Neural cell (in vitro differentiated cells): Measurements from ENCODE around the gene PTGFR. TPM values are rescaled to one million over a fixed set of nuclear protein-coding genes. Genes with fewer than 3 reads are reported as not detected.

Source experiments
- H2AFZ ChIP-seq: fragments of 200-600, 300-800 bp; sonication (generic), shearing (Covaris generic); 2 replicates; pipeline ENCODE4 v1.6.0; 2014; ENCODE audit warnings: low read depth, mild to moderate bottlenecking, antibody characterized with exemption, low read length, moderate library complexity
- H3F3A ChIP-seq: fragments of 200-600 bp; shearing (Covaris generic); 2 replicates; pipeline ENCODE4 v1.6.1; 2016; ENCODE audit warnings: mild to moderate bottlenecking, moderate library complexity, mixed read lengths, antibody characterized with exemption, low read length; ENCODE audit not compliant: insufficient read depth, poor library complexity, severe bottlenecking
- H3K27ac ChIP-seq: fragments of 200-600, 300-800 bp; sonication (generic), shearing (Covaris generic); 2 replicates; pipeline ENCODE4 v1.5.1; 2014; ENCODE audit warnings: mild to moderate bottlenecking, low read length, moderate library complexity
- H3K27me3 ChIP-seq: fragments of 300-800, 200-600 bp; sonication (generic), shearing (Covaris generic); 2 replicates; pipeline ENCODE4 v1.6.0; 2014; ENCODE audit warnings: mild to moderate bottlenecking, low read depth, low read length, moderate library complexity; ENCODE audit not compliant: insufficient read depth
- H3K36me3 ChIP-seq: fragments of 300-800, 200-600 bp; sonication (generic), shearing (Covaris generic); 2 replicates; pipeline ENCODE4 v1.5.1; 2014; ENCODE audit warnings: mild to moderate bottlenecking, antibody characterized with exemption, low read length, moderate library complexity; ENCODE audit not compliant: insufficient read depth
- H3K4me2 ChIP-seq: fragments of 300-800, 200-600 bp; sonication (generic), shearing (Covaris generic); 2 replicates; pipeline ENCODE4 v1.6.0; 2014; ENCODE audit warnings: mild to moderate bottlenecking, low read length
- H3K4me3 ChIP-seq: fragments of 300-800, 200-600 bp; sonication (generic), shearing (Covaris generic); 2 replicates; pipeline ENCODE4 v1.5.1; 2014; ENCODE audit warnings: mild to moderate bottlenecking, low read length, moderate library complexity
- H3K79me2 ChIP-seq: fragments of 200-600 bp; shearing (Covaris generic); replicated peaks from 2 replicates; pipeline ENCODE4 v1.6.0; 2014; ENCODE audit warnings: mild to moderate bottlenecking, low read length, moderate library complexity; ENCODE audit not compliant: insufficient read depth
- H3K9ac ChIP-seq: fragments of 300-800, 200-600 bp; sonication (generic), shearing (Covaris generic); 2 replicates; pipeline ENCODE4 v1.6.1; 2016; ENCODE audit warnings: mild to moderate bottlenecking, low read length, mixed read lengths
- H3K9me2 ChIP-seq: fragments of 200-600 bp; shearing (Covaris generic); 2 replicates; pipeline ENCODE4 v1.6.1; 2016; ENCODE audit warnings: mild to moderate bottlenecking, low read length, mixed read lengths; ENCODE audit not compliant: insufficient read depth
- H3K9me3 ChIP-seq: fragments of 200-600, 300-800 bp; sonication (generic), shearing (Covaris generic); 2 replicates; pipeline ENCODE4 v1.6.1; 2016; ENCODE audit warnings: mild to moderate bottlenecking, mixed run types, low read length, moderate library complexity, mixed read lengths
- H4K20me1 ChIP-seq: fragments of 200-600 bp; shearing (Covaris generic); 2 replicates; pipeline ENCODE4 v1.6.1; 2016; ENCODE audit warnings: mild to moderate bottlenecking, mixed run types; ENCODE audit not compliant: insufficient read depth
- EP300 ChIP-seq: fragments of 450-650 bp; conservative IDR thresholded peaks from 2 replicates; pipeline ENCODE4 v1.6.1; 2014; ENCODE audit warnings: antibody characterized with exemption, mild to moderate bottlenecking, moderate library complexity; ENCODE audit not compliant: poor library complexity, severe bottlenecking
- EZH2 ChIP-seq: fragments of 200-600, 300-800 bp; shearing (Covaris generic), sonication (generic); IDR thresholded peaks from 2 replicates; pipeline ENCODE4 v1.6.1; 2014; ENCODE audit warnings: antibody characterized with exemption, low read length, borderline replicate concordance, mild to moderate bottlenecking; ENCODE audit not compliant: insufficient read depth, poor library complexity, severe bottlenecking
- MXI1 ChIP-seq: fragments of 450-650 bp; conservative IDR thresholded peaks from 2 replicates; pipeline ENCODE4 v1.6.1; 2014; ENCODE audit warnings: antibody characterized with exemption, mild to moderate bottlenecking; ENCODE audit not compliant: poor library complexity, severe bottlenecking
- POLR2AphosphoS5 ChIP-seq: IDR thresholded peaks from 2 replicates; pipeline ENCODE4 v1.6.1; 2012
- RAD21 ChIP-seq: fragments of 450-650 bp; conservative IDR thresholded peaks from 2 replicates; pipeline ENCODE4 v1.6.1; 2014; ENCODE audit warnings: antibody characterized with exemption, mild to moderate bottlenecking, moderate library complexity
- SMC3 ChIP-seq: fragments of 450-650 bp; conservative IDR thresholded peaks from 2 replicates; pipeline ENCODE4 v1.6.1; 2014; ENCODE audit warnings: antibody characterized with exemption, mild to moderate bottlenecking, moderate library complexity; ENCODE audit not compliant: poor library complexity
- TAF1 ChIP-seq: IDR thresholded peaks from 2 replicates; pipeline ENCODE4 v1.6.1; 2012; ENCODE audit warnings: low read depth
- polyA plus RNA-seq: library from polyadenylated mRNA; depleted of rRNA; stranded (reverse); fragments of >200 nt; gene quantifications from 2 replicates; pipeline ENCODE4 v1.2.3, GENCODE V29; 2014
- TF ChIP-seq, protein P1 (sequence below): fragments of 450-650 bp; IDR thresholded peaks from 2 replicates; pipeline ENCODE4 v1.5.1; 2014; ENCODE audit warnings: antibody characterized with exemption, mild to moderate bottlenecking, moderate library complexity; ENCODE audit not compliant: poor library complexity, severe bottlenecking
- TF ChIP-seq, protein P2 (sequence below): IDR thresholded peaks from 2 replicates; pipeline ENCODE4 v1.6.1; 2012; ENCODE audit warnings: borderline replicate concordance

PTGFR gene
- polyA plus RNA-seq, 1 donor from 2014 or later = 0.54 TPM

DNA sequence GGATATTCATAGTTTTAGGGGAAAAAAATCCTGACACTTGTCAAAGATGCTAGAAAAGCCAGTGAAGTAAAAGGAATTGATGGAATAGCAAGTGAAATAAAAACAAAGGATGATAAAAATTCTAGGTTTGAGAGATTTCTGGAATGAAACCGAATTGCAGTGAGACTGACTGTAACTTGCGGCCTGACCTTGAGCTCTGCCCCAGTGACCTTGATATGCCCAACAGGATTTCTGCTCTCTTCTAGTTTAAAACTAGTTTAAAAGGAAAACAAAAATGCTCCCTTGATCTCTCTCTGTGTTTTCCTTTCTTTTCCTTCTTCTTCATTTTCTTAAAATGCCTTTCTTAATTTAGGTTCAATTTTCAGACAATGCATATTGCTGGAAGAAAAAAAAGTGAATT lies 74.6 kb downstream of the PTGFR start:
- no peak overlapping the region for H2AFZ ChIP-seq
- H3K9ac ChIP-seq = no peak overlapping the region
- no peaks in the 10 kb centered on the region for H3K9me2 ChIP-seq
- no peaks in the 10 kb centered on the region for H3K9me3 ChIP-seq
- H3K4me3 ChIP-seq = no peak overlapping the region
- no peaks in the 10 kb centered on the region for H3K79me2 ChIP-seq
- no peaks in the 10 kb centered on the region for H3F3A ChIP-seq
- no peaks in the 10 kb centered on the region for H3K27me3 ChIP-seq
- no peak overlapping the region for H3K27ac ChIP-seq
- no peak for TF ChIP-seq SMC3
- no peak for TF ChIP-seq POLR2AphosphoS5
- TF ChIP-seq EP300 = no peak
- TF ChIP-seq EZH2 = no peak
- no peak for TF ChIP-seq RAD21
- TF ChIP-seq TAF1 = no peak
- TF ChIP-seq, protein P1, sequence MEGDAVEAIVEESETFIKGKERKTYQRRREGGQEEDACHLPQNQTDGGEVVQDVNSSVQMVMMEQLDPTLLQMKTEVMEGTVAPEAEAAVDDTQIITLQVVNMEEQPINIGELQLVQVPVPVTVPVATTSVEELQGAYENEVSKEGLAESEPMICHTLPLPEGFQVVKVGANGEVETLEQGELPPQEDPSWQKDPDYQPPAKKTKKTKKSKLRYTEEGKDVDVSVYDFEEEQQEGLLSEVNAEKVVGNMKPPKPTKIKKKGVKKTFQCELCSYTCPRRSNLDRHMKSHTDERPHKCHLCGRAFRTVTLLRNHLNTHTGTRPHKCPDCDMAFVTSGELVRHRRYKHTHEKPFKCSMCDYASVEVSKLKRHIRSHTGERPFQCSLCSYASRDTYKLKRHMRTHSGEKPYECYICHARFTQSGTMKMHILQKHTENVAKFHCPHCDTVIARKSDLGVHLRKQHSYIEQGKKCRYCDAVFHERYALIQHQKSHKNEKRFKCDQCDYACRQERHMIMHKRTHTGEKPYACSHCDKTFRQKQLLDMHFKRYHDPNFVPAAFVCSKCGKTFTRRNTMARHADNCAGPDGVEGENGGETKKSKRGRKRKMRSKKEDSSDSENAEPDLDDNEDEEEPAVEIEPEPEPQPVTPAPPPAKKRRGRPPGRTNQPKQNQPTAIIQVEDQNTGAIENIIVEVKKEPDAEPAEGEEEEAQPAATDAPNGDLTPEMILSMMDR = no peak
- TF ChIP-seq, protein P2, sequence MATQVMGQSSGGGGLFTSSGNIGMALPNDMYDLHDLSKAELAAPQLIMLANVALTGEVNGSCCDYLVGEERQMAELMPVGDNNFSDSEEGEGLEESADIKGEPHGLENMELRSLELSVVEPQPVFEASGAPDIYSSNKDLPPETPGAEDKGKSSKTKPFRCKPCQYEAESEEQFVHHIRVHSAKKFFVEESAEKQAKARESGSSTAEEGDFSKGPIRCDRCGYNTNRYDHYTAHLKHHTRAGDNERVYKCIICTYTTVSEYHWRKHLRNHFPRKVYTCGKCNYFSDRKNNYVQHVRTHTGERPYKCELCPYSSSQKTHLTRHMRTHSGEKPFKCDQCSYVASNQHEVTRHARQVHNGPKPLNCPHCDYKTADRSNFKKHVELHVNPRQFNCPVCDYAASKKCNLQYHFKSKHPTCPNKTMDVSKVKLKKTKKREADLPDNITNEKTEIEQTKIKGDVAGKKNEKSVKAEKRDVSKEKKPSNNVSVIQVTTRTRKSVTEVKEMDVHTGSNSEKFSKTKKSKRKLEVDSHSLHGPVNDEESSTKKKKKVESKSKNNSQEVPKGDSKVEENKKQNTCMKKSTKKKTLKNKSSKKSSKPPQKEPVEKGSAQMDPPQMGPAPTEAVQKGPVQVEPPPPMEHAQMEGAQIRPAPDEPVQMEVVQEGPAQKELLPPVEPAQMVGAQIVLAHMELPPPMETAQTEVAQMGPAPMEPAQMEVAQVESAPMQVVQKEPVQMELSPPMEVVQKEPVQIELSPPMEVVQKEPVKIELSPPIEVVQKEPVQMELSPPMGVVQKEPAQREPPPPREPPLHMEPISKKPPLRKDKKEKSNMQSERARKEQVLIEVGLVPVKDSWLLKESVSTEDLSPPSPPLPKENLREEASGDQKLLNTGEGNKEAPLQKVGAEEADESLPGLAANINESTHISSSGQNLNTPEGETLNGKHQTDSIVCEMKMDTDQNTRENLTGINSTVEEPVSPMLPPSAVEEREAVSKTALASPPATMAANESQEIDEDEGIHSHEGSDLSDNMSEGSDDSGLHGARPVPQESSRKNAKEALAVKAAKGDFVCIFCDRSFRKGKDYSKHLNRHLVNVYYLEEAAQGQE = no peak
- TF ChIP-seq MXI1 = no peak
- no peak overlapping the region for H3K4me2 ChIP-seq
- H3K36me3 ChIP-seq = no peaks in the 10 kb centered on the region
- no peaks in the 10 kb centered on the region for H4K20me1 ChIP-seq

DNA sequence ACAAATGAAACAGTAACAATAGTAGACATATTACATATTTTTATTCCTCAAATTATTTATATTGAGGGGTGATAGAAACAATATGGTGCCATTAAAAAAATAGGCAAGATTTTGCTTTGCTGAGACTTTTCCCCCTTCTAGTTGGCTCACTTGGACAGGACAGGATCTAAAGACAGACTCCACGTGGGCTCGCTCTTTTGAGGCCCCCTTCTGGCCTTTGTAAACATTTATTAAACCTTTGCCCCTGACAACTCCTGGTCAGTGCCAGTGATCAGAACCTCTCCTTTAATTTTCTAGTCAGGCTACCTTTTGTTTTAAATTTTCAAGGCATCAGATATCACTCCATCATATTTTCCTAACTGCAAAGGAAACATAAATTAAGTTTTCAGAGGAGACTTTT lies 79.8 kb downstream of the PTGFR start:
- Histone ChIP-seq H3K4me2 (no peak overlapping the region), H3K4me3 (no peak overlapping the region), H3K9ac (no peak overlapping the region), H3K9me2 (no peaks in the 10 kb centered on the region), H3F3A (no peaks in the 10 kb centered on the region), H3K27ac (no peak overlapping the region), H2AFZ (no peak overlapping the region), H3K36me3 (no peaks in the 10 kb centered on the region), H3K9me3 (no peaks in the 10 kb centered on the region), H4K20me1 (no peaks in the 10 kb centered on the region), H3K79me2 (no peaks in the 10 kb centered on the region), H3K27me3 (no peaks in the 10 kb centered on the region)
- TF ChIP-seq MXI1 = no peak
- no peak for TF ChIP-seq RAD21
- TF ChIP-seq EZH2 = no peak
- TF ChIP-seq, protein P1 = no peak
- no peak for TF ChIP-seq TAF1
- no peak for TF ChIP-seq POLR2AphosphoS5
- TF ChIP-seq SMC3 = no peak
- no peak for TF ChIP-seq EP300
- TF ChIP-seq, protein P2 = no peak
